H1 (cell line): ENCODE data around the gene ELP5. TPM values are rescaled to one million over a fixed set of nuclear protein-coding genes. Genes with fewer than 3 reads are reported as not detected.
A peak's percentile ranks its signal among the peaks of the same experiment; 100 is the strongest.

ENCODE experiments used
- CEBPB ChIP-seq: IDR thresholded peaks from 2 replicates; pipeline ENCODE4 v1.6.1; 2012; ENCODE audit warnings: low read depth, low read length
- CHD2 ChIP-seq: IDR thresholded peaks from 2 replicates; pipeline ENCODE4 v1.6.1; 2012; ENCODE audit warnings: low read length, improper control_type of control experiment
- CTCF ChIP-seq, 3 experiments: IDR thresholded peaks; 1 replicate in 2 of 3; 2 replicates in 1 of 3; pipeline versions ENCODE4 v1.5.1 to v1.6.1; 2011; ENCODE audit warnings: low read length in 3 of 3, mild to moderate bottlenecking in 3 of 3, inconsistent platforms in 2 of 3, low read depth in 1 of 3, moderate library complexity in 1 of 3; ENCODE audit not compliant: insufficient read depth in 1 of 3; ENCODE audit errors: control extremely low read depth in 1 of 3
- E2F6 ChIP-seq: IDR thresholded peaks from 2 replicates; pipeline ENCODE4 v1.6.1; 2012; ENCODE audit warnings: inconsistent platforms
- FOSL1 ChIP-seq: IDR thresholded peaks from 2 replicates; pipeline ENCODE4 v1.6.1; 2011; ENCODE audit warnings: mild to moderate bottlenecking, low read depth, low read length, moderate library complexity; ENCODE audit not compliant: insufficient read depth
- KDM1A ChIP-seq: fragments of 200-600, 300-600 bp; sonication (generic); IDR thresholded peaks from 2 replicates; pipeline ENCODE4 v1.7.1; 2016; ENCODE audit warnings: mild to moderate bottlenecking, low read length, borderline replicate concordance
- KDM4A ChIP-seq: IDR thresholded peaks from one replicate; pipeline ENCODE4 v1.7.1; 2012; ENCODE audit warnings: low read depth, mild to moderate bottlenecking, moderate library complexity, low read length, inconsistent platforms; ENCODE audit not compliant: severe bottlenecking
- MAFK ChIP-seq: IDR thresholded peaks from 2 replicates; pipeline ENCODE4 v1.6.1; 2012; ENCODE audit warnings: low read depth, mild to moderate bottlenecking, improper control_type of control experiment, low read length
- MAX ChIP-seq: IDR thresholded peaks from 2 replicates; pipeline ENCODE4 v1.6.1; 2012; ENCODE audit warnings: inconsistent platforms
- NANOG ChIP-seq: IDR thresholded peaks from 2 replicates; pipeline ENCODE4 v1.6.1; 2011; ENCODE audit warnings: low read length, low read depth, mild to moderate bottlenecking, inconsistent platforms; ENCODE audit not compliant: insufficient read depth, poor library complexity, severe bottlenecking
- POLR2A ChIP-seq, 2 experiments: IDR thresholded peaks; 1 replicate in 1 of 2; 2 replicates in 1 of 2; pipeline ENCODE4 v1.6.1; 2011; ENCODE audit warnings: low read depth in 2 of 2, low read length in 2 of 2, mild to moderate bottlenecking in 2 of 2; ENCODE audit errors: control extremely low read depth in 1 of 2
- POLR2AphosphoS5 ChIP-seq: IDR thresholded peaks from 2 replicates; pipeline ENCODE4 v1.6.1; 2011; ENCODE audit warnings: low read depth, low read length
- RXRA ChIP-seq: IDR thresholded peaks from 2 replicates; pipeline ENCODE4 v1.6.1; 2011; ENCODE audit warnings: low read depth, mild to moderate bottlenecking, low read length, moderate library complexity; ENCODE audit not compliant: insufficient read depth
- SP1 ChIP-seq: IDR thresholded peaks from 2 replicates; pipeline ENCODE4 v1.6.1; 2011; ENCODE audit warnings: low read depth, low read length
- SP2 ChIP-seq: IDR thresholded peaks from 2 replicates; pipeline ENCODE4 v1.6.1; 2012; ENCODE audit warnings: mild to moderate bottlenecking, low read length, inconsistent platforms
- SUZ12 ChIP-seq: fragments of 200-600 bp; sonication (generic); IDR thresholded peaks from 2 replicates; pipeline ENCODE4 v1.6.1; 2012; ENCODE audit warnings: mild to moderate bottlenecking, inconsistent platforms, low read length, moderate library complexity, mixed read lengths
- TAF1 ChIP-seq: IDR thresholded peaks from 2 replicates; pipeline ENCODE4 v1.6.1; 2011; ENCODE audit warnings: mild to moderate bottlenecking, low read depth, low read length
- TAF7 ChIP-seq: optimal IDR thresholded peaks from 2 replicates; pipeline ENCODE3; 2011; ENCODE audit warnings: low read depth, mild to moderate bottlenecking, inconsistent platforms, low read length, moderate library complexity, borderline replicate concordance
- USF2 ChIP-seq: IDR thresholded peaks from 2 replicates; pipeline ENCODE4 v1.6.1; 2011; ENCODE audit warnings: low read length, improper control_type of control experiment
- YY1 ChIP-seq: IDR thresholded peaks from 2 replicates; pipeline ENCODE4 v1.6.1; 2011; ENCODE audit warnings: low read depth, mild to moderate bottlenecking, low read length
- polyA plus RNA-seq, 7 experiments: library from polyadenylated mRNA; depleted of rRNA in 3 of 7; stranded (reverse) in 5 of 7; unstranded in 2 of 7; fragments of >200 nt in 5 of 7; fragments of 200-250 nt in 2 of 7; gene quantifications; 1 replicate in 5 of 7; 2 replicates in 1 of 7; 4 replicates in 1 of 7; pipeline versions ENCODE4 v1.2.1 to v1.2.3, GENCODE V29; 2011 to 2013; ENCODE audit warnings: missing spikeins in 2 of 7, mixed read lengths in 2 of 7
- total RNA-seq: library from RNA; stranded (reverse); fragmentation: NEBNext Ultra II Directional; extraction: Animal tissue kit (Norgen Biotek cat#: 25700); gene quantifications from 2 replicates; pipeline ENCODE4 v1.2.1, GENCODE V29; 2021

ELP5 gene
- total and polyA plus RNA-seq, 2 of the 8 experiments (the other 6 are each of a cell fraction or from before 2014, with no cell fraction given), result 75.4 to 107 TPM

- no peak for TF ChIP-seq KDM1A
- no peak for TF ChIP-seq USF2
- TF ChIP-seq NANOG, result no peak
- no peak; the same call in none of the 2 replicates for TF ChIP-seq TAF1
- TF ChIP-seq POLR2A (IDR thresholded peaks at IDR 0.05; ENCODE audit: control extremely low read depth in 1 of 2, low read depth in 2 of 2, low read length in 2 of 2), result peak in 1 of 2 experiments; percentile 70; a peak in 1 of 3 replicates
- TF ChIP-seq MAX, result peak; percentile 49
- TF ChIP-seq POLR2AphosphoS5, result peak; percentile 11
- TF ChIP-seq SUZ12, result no peak
- TF ChIP-seq YY1, result no peak
- TF ChIP-seq E2F6, result no peak
- TF ChIP-seq RXRA, result no peak
- TF ChIP-seq KDM4A, result no peak
- no peak for TF ChIP-seq CEBPB
- peak; percentile 13 for TF ChIP-seq TAF7
- TF ChIP-seq SP2, result no peak
- peak; percentile 95 for TF ChIP-seq FOSL1
- TF ChIP-seq MAFK, result no peak
- no peak for TF ChIP-seq SP1
- no peak for TF ChIP-seq CTCF (IDR thresholded peaks at IDR 0.05; ENCODE audit: control extremely low read depth in 1 of 3, insufficient read depth in 1 of 3, low read depth in 1 of 3, low read length in 3 of 3)
- peak; percentile 79 for TF ChIP-seq CHD2
Measured at GRCh38 chr17:7241783-7242716, 10.0 kb upstream of the ELP5 start, which contains the start of gene GABARAP (continued).
